Mesenchymal stem cell (in vitro differentiated cells and primary cell): ENCODE measurements around the gene EXOC6.
A peak's percentile ranks its signal among the peaks of the same experiment; 100 is the strongest.

Experiments used
- DNase-seq: peaks from one replicate; pipeline ENCODE4 v3.0.0-alpha.2; 2013
- H2AFZ ChIP-seq: one replicate; pipeline ENCODE4 v1.6.1; 2013; ENCODE audit warnings: low read depth, mild to moderate bottlenecking, control low read depth, inconsistent platforms, low read length, moderate library complexity
- H2AK5ac ChIP-seq: 2 replicates; pipeline ENCODE4 v1.6.1; 2013; ENCODE audit warnings: low read length, moderate library complexity, mild to moderate bottlenecking, inconsistent platforms; ENCODE audit not compliant: severe bottlenecking
- H2BK120ac ChIP-seq: one replicate; pipeline ENCODE4 v1.6.1; 2013; ENCODE audit warnings: low read depth, mild to moderate bottlenecking, inconsistent platforms, low read length, moderate library complexity
- H2BK12ac ChIP-seq, 2 experiments: one replicate each; pipeline ENCODE4 v1.6.1; 2013; ENCODE audit warnings: inconsistent platforms in 2 of 2, low read length in 2 of 2, mild to moderate bottlenecking in 2 of 2, moderate library complexity in 2 of 2, control low read depth in 1 of 2
- H2BK15ac ChIP-seq: one replicate; pipeline ENCODE4 v1.6.1; 2013; ENCODE audit warnings: mild to moderate bottlenecking, low read depth, inconsistent platforms; ENCODE audit not compliant: poor library complexity, severe bottlenecking
- H2BK5ac ChIP-seq: 2 replicates; pipeline ENCODE4 v1.6.1; 2013; ENCODE audit warnings: low read depth, mild to moderate bottlenecking, low read length, control low read depth, inconsistent platforms; ENCODE audit not compliant: poor library complexity, severe bottlenecking
- H3K14ac ChIP-seq, 2 experiments: one replicate each; pipeline ENCODE4 v1.6.1; 2013; ENCODE audit warnings: inconsistent platforms in 2 of 2, low read length in 2 of 2, control low read depth in 1 of 2, mild to moderate bottlenecking in 1 of 2, moderate library complexity in 1 of 2
- H3K18ac ChIP-seq, 2 experiments: one replicate each; pipeline ENCODE4 v1.6.1; 2013; ENCODE audit warnings: inconsistent platforms in 2 of 2, low read length in 2 of 2, control low read depth in 1 of 2, low read depth in 1 of 2, mild to moderate bottlenecking in 1 of 2
- H3K23ac ChIP-seq, 2 experiments: one replicate each; pipeline ENCODE4 v1.6.1; 2013; ENCODE audit warnings: inconsistent platforms in 2 of 2, low read length in 2 of 2, mild to moderate bottlenecking in 2 of 2, moderate library complexity in 2 of 2, control low read depth in 1 of 2
- H3K27ac ChIP-seq: 2 replicates; pipeline ENCODE4 v1.5.1; 2013; ENCODE audit warnings: mild to moderate bottlenecking, moderate library complexity, low read length, control low read depth, inconsistent platforms; ENCODE audit not compliant: poor library complexity, severe bottlenecking
- H3K27me3 ChIP-seq, 2 experiments: 2 replicates each; pipeline versions ENCODE4 v1.6.1 to v1.7.0; 2013; ENCODE audit warnings: low read length in 2 of 2, mild to moderate bottlenecking in 2 of 2, moderate library complexity in 2 of 2, control low read depth in 1 of 2, inconsistent platforms in 1 of 2; ENCODE audit not compliant: control insufficient read depth in 1 of 2, insufficient read depth in 1 of 2
- H3K36me3 ChIP-seq, 2 experiments: 2 replicates each; pipeline versions ENCODE4 v1.6.1 to v1.7.0; 2013; ENCODE audit warnings: low read length in 2 of 2, control low read depth in 1 of 2, inconsistent platforms in 1 of 2, low read depth in 1 of 2, mild to moderate bottlenecking in 1 of 2; ENCODE audit not compliant: insufficient read depth in 2 of 2, control insufficient read depth in 1 of 2
- H3K4ac ChIP-seq, 2 experiments: one replicate each; pipeline ENCODE4 v1.6.1; 2013; ENCODE audit warnings: inconsistent platforms in 2 of 2, low read length in 2 of 2, mild to moderate bottlenecking in 2 of 2, moderate library complexity in 2 of 2, control low read depth in 1 of 2, low read depth in 1 of 2
- H3K4me1 ChIP-seq: 2 replicates; pipeline ENCODE4 v1.6.1; 2013; ENCODE audit warnings: low read depth, low read length, control low read depth; ENCODE audit not compliant: control insufficient read depth, insufficient read depth
- H3K4me2 ChIP-seq: 2 replicates; pipeline ENCODE4 v1.6.1; 2013; ENCODE audit warnings: low read length, mild to moderate bottlenecking, inconsistent platforms; ENCODE audit not compliant: poor library complexity, severe bottlenecking
- H3K4me3 ChIP-seq, 2 experiments: 2 replicates each; pipeline versions ENCODE4 v1.5.1 to v1.7.0; 2013; ENCODE audit warnings: low read length in 2 of 2, mild to moderate bottlenecking in 2 of 2, control low read depth in 1 of 2, low read depth in 1 of 2; ENCODE audit not compliant: insufficient read depth in 1 of 2
- H3K79me1 ChIP-seq: replicated peaks from 2 replicates; pipeline ENCODE4 v1.6.1; 2013; ENCODE audit warnings: mild to moderate bottlenecking, control low read depth, low read length, inconsistent platforms; ENCODE audit not compliant: poor library complexity, severe bottlenecking
- H3K9ac ChIP-seq: 2 replicates; pipeline ENCODE4 v1.7.0; 2013; ENCODE audit warnings: mild to moderate bottlenecking, low read length, moderate library complexity
- H3K9me3 ChIP-seq: 2 replicates; pipeline ENCODE4 v1.7.0; 2013; ENCODE audit warnings: mild to moderate bottlenecking, low read length; ENCODE audit not compliant: control insufficient read depth
- H4K8ac ChIP-seq: one replicate; pipeline ENCODE4 v1.6.1; 2013; ENCODE audit warnings: inconsistent platforms, mild to moderate bottlenecking, low read length, moderate library complexity
- H4K91ac ChIP-seq: one replicate; pipeline ENCODE4 v1.6.1; 2013; ENCODE audit warnings: mild to moderate bottlenecking, low read length, inconsistent platforms
- WGBS: methylation state at CpG from one replicate; pipeline ENCODE4 v1.1.7; 2013; ENCODE audit warnings: mixed read lengths; 5-methylcytosine and 5-hydroxymethylcytosine counted together

EXOC6 gene

DNA sequence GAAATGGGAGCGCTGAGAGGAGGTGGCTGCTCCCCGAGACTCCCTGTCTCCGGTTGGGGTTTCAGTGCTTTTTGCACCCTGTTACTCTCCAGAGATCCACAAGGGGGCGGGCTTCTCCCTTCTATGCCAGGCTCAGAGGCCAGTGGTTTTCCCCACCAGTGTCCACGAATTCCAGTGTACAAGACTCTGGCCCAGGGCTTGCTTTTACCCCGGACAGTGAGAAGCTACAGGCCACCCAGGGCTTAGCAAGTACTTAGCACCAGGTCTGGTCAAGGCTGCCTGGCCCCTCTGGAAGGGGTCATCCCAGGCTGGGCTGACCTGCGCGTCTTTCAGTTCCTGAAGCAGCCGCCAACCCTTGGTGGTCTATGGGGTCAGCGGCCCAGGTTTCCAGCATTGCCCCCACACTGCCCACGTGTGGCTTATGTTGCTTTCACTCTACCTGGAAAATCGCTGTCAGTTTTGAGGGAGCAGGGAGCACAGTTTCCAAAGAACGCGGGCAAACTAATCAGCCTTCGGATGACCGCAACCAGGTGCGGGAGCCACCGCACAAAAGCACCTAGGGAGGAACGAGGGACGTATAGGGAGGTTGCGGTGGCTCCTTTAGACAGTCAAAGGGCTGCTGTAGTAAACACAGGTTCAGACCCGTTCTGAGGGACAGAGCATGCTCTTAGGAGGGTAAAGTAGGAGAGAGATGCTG is 232.2 kb downstream of the EXOC6 start:
- no peak overlapping the region for H3K23ac ChIP-seq
- DNase-seq: peak; percentile 59
- H3K9ac ChIP-seq: peak overlapping the region; percentile 37
- H3K79me1 ChIP-seq: no peaks in the 10 kb centered on the region
- H2AFZ ChIP-seq: peak overlapping the region; percentile 19
- no peak overlapping the region for H4K91ac ChIP-seq
- H3K4me1 ChIP-seq: peaks cover 8% of the 10 kb centered on the region
- H3K18ac ChIP-seq: no peak overlapping the region
- no peak overlapping the region for H3K14ac ChIP-seq
- no peak overlapping the region for H4K8ac ChIP-seq
- peak overlapping the region; percentile 18 for H3K4me2 ChIP-seq
- H2BK15ac ChIP-seq: no peak overlapping the region
- H2BK120ac ChIP-seq: no peak overlapping the region
- H2BK5ac ChIP-seq: peak overlapping the region; percentile 48
- H3K4ac ChIP-seq: peak overlapping the region in 1 of 2 experiments; percentile 13
- H3K9me3 ChIP-seq: no peaks in the 10 kb centered on the region
- H3K4me3 ChIP-seq: peak overlapping the region in 1 of 2 experiments; percentile 56
- peaks cover 62 to 66% of the 10 kb centered on the region in 2 experiments for H3K27me3 ChIP-seq
- no peaks in the 10 kb centered on the region for H3K36me3 ChIP-seq
- no peak overlapping the region for H2BK12ac ChIP-seq
- H2AK5ac ChIP-seq: no peak overlapping the region
- H3K27ac ChIP-seq: no peak overlapping the region
- WGBS: 63% methylated on average over 22 of the region's 22 CpGs

DNA sequence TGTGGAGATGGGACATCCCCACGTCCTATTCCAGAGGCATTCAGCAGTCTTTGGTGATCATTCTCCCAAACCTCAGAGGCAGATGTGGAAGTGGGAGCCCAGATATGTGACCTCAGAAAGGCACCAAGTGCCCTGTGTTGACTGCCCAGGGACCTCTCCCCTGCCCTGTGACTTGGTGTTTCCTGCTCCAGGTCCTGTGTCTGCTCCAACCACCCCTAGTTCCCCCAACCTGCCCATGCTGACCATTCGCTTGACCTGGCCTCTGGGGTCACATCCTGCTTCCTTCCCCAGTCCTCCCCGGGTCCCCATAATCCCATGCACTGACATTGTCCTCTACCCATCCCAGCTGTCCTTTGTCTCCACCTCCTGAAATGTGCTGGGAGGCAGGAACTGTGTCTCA is 233.0 kb downstream of the EXOC6 start:
- Histone ChIP-seq H3K23ac (no peak overlapping the region), H3K9ac (no peak overlapping the region), H3K9me3 (no peaks in the 10 kb centered on the region), H3K36me3 (no peaks in the 10 kb centered on the region), H2BK15ac (no peak overlapping the region), H2BK120ac (no peak overlapping the region), H2AK5ac (no peak overlapping the region), H3K4me2 (no peak overlapping the region), H2BK12ac (no peak overlapping the region), H2BK5ac (no peak overlapping the region), H3K79me1 (no peaks in the 10 kb centered on the region), H3K14ac (no peak overlapping the region), H3K27me3 (peaks cover 62 to 66% of the 10 kb centered on the region in 2 experiments), H4K8ac (no peak overlapping the region), H3K4me1 (peaks cover 8% of the 10 kb centered on the region), H3K4ac (no peak overlapping the region), H2AFZ (no peak overlapping the region), H3K27ac (no peak overlapping the region), H3K18ac (no peak overlapping the region), H4K91ac (no peak overlapping the region), H3K4me3 (no peak overlapping the region)
- DNase-seq: no peak
- WGBS: 80% methylated on average over 3 of the region's 3 CpGs

- DNase-seq: no peak
- no peak overlapping the region for H3K4me2 ChIP-seq
- no peak overlapping the region for H2BK15ac ChIP-seq
- no peak overlapping the region for H2BK5ac ChIP-seq
- H3K4me3 ChIP-seq: no peak overlapping the region
- H2BK12ac ChIP-seq: no peak overlapping the region
- H2AK5ac ChIP-seq: no peak overlapping the region
- H3K27me3 ChIP-seq: peaks cover 56 to 64% of the 10 kb centered on the region in 2 experiments
- H2AFZ ChIP-seq: no peak overlapping the region
- H3K36me3 ChIP-seq: no peaks in the 10 kb centered on the region
- no peak overlapping the region for H3K27ac ChIP-seq
- 76% methylated on average over 7 of the region's 10 CpGs for WGBS
- no peak overlapping the region for H3K9ac ChIP-seq
- H3K18ac ChIP-seq: no peak overlapping the region
- no peak overlapping the region for H3K14ac ChIP-seq
- H3K23ac ChIP-seq: no peak overlapping the region
- no peak overlapping the region for H3K4ac ChIP-seq
- no peak overlapping the region for H4K91ac ChIP-seq
- no peak overlapping the region for H2BK120ac ChIP-seq
- no peaks in the 10 kb centered on the region for H3K79me1 ChIP-seq
- H4K8ac ChIP-seq: no peak overlapping the region
- H3K4me1 ChIP-seq: peaks cover 8% of the 10 kb centered on the region
- H3K9me3 ChIP-seq: no peaks in the 10 kb centered on the region
Measured at GRCh38 chr10:93081834-93082233, 233.5 kb downstream of the EXOC6 start.

DNA sequence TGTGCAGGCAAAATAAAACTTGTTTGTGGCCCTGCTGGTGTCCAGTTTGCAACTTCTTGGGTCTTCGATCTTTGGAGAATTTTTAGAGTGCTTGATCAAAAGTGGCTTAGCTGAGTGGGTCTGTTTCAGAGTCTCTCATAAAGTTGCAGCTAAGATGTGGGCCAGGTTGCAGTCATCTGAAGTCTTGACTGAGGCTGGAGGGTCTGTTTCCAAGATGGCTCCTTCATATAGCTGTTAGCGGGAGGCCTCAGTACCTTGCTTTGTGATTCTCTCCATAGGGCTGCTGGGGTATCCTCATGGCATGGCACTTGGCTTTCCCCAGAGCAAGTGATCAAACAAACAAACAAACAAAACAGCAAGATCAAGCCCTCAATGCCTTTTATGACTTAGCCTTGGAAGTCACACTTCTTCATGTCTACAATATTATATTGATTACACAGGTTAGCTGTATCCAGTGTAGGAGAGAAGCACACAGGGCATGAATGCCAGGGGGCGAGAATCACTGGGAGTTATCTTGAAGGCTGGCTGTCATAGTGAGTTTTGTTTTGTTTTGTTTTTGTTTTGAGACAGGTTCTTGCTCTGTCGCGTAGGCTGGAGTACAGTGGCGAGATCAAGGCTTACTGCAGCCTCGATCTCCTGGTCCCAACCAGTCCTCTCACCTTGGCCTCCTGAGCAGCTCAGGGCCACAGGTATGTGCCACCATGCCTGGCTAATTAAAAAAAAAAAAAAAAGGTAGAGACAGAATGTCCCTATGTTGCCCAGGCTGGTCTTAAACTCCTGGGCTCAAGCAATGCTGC is 235.6 kb downstream of the EXOC6 start:
- Histone ChIP-seq H2AK5ac (no peak overlapping the region), H3K79me1 (no peaks in the 10 kb centered on the region), H3K9me3 (no peaks in the 10 kb centered on the region)

More for the DNA sequence above, 235.6 kb downstream of the EXOC6 start:
- no peak for DNase-seq
- Histone ChIP-seq H2BK120ac (no peak overlapping the region), H3K18ac (no peak overlapping the region), H2BK5ac (no peak overlapping the region), H3K27me3 (peaks cover 54 to 58% of the 10 kb centered on the region in 2 experiments), H3K9ac (no peak overlapping the region), H3K4me1 (peaks cover 8% of the 10 kb centered on the region), H3K27ac (no peak overlapping the region), H2BK12ac (no peak overlapping the region), H3K4me2 (no peak overlapping the region), H2BK15ac (no peak overlapping the region), H3K14ac (no peak overlapping the region), H3K4me3 (no peak overlapping the region), H3K36me3 (no peaks in the 10 kb centered on the region), H3K4ac (no peak overlapping the region), H4K8ac (no peak overlapping the region), H4K91ac (no peak overlapping the region), H2AFZ (no peak overlapping the region), H3K23ac (no peak overlapping the region)
- WGBS: 97% methylated on average over 7 of the region's 7 CpGs
